HG02981 (cell line): ENCODE measurements around the gene STAB1.

Source experiments
- ATAC-seq: cut with Tn5 transposase; IDR thresholded peaks from one replicate; pipeline ENCODE4 v1.9.1; 2021; ENCODE audit warnings: mild to moderate bottlenecking, moderate library complexity; ENCODE audit not compliant: unreplicated experiment

STAB1 gene

DNA sequence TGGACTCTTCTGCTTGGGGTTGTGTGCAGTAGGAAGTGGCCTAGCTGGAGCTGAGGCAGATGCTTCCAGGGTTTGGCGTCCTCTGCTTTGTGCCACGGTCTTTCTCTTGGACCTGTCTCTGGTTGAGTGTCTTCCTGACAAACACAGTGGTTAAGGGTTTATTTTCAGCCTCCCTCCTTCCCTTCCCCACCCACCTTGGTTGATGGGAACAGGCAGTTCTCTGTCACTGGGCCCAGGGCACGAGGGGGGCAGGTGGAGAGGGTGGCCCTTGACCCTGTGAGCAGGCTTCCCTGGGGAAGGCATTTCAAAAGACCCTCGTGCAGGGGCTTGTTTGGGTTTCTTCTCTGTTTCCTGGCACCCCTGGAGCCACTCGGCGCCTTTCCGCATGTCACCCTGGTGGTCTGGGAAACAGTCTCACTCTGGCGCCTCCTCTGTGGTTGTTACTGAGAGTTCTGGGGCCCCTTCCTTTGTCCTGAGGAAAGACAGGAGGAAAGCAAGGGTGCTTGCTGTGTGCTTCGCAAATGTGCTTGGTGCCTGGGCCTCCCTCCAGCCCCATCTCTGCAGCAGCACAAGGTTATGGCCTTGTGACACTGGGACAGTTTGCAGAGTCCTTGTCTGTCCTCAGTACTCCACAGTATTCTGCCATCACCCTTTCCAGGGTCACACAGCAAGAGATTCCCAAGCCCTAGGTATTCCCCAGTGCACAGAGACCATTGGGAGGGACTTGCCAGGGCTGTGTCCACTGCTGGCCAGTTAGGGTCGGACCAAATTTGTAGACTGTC, 10.3 kb upstream of the STAB1 start:
- ATAC-seq = no peak

DNA sequence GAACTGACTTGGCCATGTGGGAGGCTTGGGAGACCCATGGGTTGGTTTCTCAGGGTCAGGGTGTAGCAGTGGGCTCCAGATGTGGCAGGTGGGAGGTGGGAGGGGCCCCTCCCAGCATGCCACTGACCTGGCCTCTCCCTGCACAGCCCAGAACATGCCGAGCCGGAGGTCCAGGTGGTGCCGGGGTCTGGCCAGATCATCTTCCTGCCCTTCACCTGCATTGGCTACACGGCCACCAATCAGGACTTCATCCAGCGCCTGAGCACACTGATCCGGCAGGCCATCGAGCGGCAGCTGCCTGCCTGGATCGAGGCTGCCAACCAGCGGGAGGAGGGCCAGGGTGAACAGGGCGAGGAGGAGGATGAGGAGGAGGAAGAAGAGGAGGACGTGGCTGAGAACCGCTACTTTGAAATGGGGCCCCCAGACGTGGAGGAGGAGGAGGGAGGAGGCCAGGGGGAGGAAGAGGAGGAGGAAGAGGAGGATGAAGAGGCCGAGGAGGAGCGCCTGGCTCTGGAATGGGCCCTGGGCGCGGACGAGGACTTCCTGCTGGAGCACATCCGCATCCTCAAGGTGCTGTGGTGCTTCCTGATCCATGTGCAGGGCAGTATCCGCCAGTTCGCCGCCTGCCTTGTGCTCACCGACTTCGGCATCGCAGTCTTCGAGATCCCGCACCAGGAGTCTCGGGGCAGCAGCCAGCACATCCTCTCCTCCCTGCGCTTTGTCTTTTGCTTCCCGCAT, 7.9 kb upstream of the STAB1 start:
- ATAC-seq = no peak

DNA sequence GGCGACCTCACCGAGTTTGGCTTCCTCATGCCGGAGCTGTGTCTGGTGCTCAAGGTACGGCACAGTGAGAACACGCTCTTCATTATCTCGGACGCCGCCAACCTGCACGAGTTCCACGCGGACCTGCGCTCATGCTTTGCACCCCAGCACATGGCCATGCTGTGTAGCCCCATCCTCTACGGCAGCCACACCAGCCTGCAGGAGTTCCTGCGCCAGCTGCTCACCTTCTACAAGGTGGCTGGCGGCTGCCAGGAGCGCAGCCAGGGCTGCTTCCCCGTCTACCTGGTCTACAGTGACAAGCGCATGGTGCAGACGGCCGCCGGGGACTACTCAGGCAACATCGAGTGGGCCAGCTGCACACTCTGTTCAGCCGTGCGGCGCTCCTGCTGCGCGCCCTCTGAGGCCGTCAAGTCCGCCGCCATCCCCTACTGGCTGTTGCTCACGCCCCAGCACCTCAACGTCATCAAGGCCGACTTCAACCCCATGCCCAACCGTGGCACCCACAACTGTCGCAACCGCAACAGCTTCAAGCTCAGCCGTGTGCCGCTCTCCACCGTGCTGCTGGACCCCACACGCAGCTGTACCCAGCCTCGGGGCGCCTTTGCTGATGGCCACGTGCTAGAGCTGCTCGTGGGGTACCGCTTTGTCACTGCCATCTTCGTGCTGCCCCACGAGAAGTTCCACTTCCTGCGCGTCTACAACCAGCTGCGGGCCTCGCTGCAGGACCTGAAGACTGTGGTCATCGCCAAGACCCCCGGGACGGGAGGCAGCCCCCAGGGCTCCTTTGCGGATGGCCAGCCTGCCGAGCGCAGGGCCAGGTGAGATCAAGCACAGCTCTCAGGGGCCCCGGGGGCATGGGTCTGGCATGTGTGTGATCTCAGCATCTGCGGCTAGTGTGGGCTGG, 7.1 kb upstream of the STAB1 start:
- no peak for ATAC-seq

DNA sequence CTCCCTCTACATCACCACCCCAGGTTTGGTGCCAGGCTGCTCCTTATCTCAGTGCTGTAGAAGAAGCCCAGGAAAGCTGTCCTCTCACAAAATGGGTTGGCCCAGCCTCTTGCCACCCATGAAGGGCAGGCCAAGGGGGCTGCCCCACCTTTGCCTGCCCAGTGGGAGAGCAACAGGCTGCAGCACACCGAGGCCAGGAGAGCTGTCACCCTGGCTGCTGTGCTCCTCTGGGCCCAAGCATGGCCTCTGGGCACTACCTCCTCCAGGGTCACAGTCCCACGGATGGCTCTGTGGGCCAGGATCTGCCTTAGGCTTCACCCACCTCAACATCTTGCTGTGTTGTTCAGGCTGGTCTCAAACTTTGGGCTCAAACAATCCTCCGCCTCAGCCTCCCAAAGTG, 6.4 kb upstream of the STAB1 start:
- ATAC-seq = no peak

DNA sequence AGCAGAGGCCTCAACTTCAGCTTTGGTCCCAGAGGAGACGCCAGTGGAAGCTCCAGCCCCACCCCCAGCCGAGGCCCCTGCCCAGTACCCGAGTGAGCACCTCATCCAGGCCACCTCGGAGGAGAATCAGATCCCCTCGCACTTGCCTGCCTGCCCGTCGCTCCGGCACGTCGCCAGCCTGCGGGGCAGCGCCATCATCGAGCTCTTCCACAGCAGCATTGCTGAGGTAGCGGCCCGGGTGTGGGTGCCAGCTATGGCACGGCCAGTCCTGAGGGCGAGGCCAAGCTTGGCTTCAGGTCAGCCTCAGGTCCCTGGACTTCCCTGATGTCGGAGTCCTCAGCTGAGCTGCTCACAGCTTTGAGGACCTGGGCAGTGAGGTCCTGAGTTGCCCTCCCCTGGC, 5.7 kb upstream of the STAB1 start:
- ATAC-seq = no peak

DNA sequence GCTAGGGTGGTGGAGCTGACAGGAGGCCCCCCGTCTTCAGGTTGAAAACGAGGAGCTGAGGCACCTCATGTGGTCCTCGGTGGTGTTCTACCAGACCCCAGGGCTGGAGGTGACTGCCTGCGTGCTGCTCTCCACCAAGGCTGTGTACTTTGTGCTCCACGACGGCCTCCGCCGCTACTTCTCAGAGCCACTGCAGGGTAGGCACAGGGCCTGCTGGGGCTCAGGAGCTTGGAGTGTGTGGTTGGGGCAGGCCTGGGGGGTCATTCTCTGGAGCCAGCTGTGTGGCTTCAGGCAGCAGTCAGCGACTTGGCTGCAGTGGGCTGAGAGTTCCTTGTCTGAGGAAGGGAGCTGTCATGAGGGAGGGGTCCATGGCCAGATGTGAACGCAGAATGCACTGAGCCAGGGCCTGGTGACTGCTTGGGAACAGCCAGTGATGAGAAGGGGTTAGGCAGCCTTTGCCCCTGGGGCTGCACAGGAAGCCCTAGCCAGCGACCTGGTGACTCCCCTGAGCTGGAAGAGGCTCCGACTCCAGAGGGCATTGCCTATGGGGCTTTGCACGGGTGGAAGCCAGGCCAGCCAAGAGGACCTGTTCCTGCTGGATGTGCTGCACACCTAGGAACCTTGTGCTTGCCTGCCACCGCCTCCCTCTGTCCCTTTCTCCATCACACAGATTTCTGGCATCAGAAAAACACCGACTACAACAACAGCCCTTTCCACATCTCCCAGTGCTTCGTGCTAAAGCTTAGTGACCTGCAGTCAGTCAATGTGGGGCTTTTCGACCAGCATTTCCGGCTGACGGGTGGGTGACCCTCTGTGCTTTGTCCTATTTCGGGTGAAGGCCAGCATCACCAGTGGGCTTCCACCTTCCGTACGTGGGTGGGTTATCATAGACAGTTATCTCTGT, 4.9 kb upstream of the STAB1 start:
- no peak for ATAC-seq

DNA sequence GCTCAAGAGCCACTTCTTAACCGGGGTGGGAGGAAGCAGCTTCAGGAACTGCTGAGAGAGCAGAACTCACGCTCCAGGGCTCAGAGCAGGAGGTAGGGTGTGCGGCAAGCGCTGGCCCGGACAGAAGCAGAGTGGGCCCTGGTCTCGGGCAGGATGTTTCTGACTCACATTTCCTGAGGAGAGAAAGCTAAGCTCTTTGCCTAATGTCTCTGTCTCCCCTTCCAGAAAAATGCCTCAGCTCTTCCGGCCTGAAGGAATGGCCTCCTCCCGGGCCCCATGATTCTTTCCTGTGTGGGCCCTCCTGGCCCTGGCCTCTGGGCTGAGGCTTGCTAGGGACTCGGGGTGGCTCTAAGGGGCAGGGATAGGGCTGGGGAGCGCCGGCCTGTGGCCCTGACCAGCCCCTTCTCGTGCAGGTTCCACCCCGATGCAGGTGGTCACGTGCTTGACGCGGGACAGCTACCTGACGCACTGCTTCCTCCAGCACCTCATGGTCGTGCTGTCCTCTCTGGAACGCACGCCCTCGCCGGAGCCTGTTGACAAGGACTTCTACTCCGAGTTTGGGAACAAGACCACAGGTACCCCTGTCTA, 4.1 kb upstream of the STAB1 start:
- ATAC-seq = no peak

DNA sequence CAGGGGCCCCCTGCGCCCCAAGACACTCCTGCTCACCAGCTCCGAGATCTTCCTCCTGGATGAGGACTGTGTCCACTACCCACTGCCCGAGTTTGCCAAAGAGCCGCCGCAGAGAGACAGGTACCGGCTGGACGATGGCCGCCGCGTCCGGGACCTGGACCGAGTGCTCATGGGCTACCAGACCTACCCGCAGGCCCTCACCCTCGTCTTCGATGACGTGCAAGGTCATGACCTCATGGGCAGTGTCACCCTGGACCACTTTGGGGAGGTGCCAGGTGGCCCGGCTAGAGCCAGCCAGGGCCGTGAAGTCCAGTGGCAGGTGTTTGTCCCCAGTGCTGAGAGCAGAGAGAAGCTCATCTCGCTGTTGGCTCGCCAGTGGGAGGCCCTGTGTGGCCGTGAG, 3.1 kb upstream of the STAB1 start:
- no peak for ATAC-seq

DNA sequence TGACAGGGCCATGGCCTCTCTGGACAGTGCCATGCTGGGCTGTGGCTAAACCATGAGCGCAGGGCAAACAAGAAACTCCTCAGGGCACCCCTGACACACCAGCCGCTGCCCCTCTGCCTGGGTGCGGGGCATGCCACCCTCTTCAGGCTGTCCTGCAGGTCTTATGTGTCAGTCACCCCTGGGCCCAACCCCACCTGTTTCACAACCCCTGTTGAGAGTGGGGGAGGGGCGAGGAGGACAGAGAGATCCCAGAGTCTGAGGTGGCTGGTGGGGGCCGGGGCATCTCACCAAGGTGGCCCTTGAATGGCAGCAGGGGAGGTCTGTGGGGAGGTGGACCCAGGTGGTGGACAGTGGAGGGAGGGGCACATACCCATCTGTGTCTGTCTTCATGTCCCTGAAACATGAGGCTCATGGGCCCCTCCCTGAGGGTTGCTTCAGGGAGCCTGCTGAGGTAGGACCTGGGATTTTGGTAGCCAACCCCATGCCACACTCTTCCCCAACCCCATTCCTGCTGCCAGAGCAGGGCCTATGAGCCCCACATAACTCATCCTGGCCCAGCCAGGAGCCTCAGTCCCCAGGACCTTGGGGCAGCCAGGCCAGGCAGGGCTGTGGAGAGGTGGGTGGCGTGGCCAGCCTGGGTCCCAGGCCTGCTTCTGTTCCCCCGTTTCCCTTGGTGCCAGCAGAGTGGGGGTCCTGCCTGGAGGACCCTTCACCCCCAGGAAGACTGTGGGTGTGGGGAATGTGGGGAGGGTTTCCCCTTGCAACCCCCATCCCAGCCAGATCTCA, 1.7 kb upstream of the STAB1 start:
- ATAC-seq = no peak

DNA sequence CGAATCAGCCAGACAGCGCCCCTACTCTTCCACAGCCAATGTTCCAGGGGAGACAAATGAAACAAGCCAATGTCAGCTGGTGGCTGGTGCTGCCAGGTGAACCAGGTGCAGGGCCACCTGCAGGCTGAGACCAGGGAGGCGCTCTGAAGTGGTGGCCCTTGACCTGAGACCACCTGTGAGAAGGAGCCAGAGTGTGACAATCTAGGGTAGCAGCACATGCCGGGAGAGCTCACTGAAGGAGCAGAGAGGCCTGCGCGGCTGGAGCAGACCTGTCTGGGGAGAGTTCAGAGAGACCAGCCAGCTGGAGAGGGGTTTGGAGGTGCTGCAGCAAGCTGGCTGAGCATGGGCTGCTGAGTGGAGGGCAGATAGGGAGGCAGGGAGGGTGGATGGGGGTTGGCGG, 693 bp upstream of the STAB1 start:
- no peak for ATAC-seq

DNA sequence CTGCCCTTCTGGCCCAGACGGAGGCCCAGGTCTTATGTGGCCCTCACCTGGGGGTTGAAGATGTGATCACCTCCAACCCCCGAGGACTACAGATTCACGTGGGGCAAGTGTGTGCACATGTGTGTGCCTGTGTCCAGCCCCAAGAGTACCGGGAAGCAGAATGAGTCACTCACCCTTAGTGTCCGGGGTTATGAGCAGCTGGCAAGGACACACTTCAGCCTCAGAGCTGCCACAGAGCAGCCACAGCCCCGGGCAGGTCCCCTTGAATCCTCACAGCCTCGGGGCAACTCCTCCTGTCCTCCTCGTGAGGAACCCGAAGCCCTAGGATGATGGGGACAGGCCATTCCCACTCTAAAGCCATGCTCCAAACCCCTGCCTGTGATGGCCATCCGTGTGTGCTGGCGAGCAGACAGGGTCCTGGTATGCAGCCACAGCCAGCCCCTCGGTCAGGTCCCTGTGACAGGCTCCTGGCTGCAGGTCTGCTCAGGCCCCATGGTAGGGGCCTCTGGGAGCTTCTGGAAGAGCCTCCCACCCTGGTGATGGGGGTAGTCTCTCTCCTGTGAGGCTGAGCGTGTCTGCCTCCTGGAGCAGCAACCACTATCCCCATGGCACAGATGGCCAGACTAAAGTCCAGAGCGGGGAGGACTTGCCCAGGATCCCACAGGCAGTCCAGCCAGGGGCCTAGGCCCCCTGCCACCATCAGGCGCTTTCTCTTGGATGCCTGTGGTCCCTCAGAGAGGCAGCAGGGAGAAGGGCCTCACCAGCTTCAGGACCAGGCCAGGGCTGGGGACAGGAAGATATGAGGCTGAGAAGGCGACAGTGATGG, 852 bp downstream of the STAB1 start:
- no peak for ATAC-seq

DNA sequence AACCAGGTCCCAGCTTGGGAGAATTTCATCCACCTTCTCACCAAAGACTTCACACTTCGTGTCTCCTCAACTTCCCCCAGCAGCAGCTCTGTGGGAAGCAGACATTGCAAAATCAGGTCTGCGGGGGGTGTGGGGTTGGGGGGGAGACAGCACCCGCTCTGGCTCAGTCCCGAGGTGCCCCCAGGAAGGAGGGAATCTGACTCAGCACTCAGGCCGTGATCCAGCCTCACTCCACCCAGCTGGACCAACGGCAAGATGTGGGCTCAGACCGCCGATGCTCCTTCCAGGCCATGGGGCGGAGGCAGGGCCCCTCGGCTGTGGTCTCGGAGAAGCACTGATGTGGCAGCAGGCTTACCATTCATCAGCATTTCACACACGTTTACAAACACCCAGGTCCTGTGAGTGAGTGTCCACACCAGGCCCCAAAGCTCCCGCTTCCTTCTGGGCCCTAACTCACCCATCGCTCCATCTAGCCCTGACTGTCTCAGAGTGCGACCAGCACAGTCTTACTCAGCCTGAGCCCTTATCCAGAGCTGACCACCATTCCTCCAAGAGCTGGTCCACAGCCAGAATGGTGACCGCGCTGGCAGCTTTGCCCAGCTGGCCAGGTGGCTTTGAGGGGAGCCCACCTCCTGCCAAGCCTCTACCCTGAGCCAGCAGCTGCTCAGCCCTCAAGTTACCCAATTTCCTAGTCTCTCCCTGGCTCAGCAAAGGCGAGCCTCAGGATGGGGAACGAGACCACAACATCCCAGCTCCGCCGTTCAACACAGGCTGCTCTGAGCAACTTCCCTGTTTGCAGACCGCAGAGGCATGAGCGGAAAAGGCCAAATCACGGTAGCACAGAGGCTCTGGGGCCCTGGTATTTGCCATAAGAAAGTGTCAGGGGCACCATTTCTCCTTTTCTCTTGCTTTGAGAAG, 3.3 kb downstream of the STAB1 start:
- ATAC-seq = no peak

DNA sequence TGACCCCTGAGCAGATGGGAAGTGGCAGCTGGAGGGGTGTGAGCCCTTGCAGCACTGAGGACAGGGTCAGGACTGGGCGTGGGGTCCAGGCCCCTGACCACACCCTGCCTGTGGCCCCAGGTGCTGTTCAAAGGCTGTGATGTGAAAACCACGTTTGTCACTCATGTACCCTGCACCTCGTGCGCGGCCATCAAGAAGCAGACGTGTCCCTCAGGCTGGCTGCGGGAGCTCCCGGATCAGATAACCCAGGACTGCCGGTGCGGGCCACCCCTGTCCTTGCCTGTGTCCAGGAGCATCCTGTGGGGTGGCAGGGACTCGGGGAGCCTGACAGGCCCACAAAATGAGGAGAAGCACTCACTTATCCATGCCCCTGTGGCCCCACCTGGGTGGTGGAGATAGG, 5.9 kb downstream of the STAB1 start:
- no peak for ATAC-seq

DNA sequence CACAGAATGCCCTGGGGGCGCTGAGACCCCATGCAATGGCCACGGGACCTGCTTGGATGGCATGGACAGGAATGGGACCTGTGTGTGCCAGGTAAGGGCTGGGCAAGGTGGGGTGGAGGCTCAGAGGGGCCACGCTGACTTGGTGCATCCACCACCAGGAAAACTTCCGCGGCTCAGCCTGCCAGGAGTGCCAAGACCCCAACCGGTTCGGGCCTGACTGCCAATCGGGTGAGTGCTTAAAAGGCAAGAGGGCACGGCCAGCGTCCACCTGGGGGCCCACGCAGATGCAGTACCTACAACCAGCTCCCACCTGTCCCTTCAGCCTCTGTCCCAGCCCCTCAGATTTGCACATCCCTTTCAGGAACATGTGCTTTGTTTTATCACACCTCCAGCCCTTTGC, 6.9 kb downstream of the STAB1 start:
- ATAC-seq = no peak

DNA sequence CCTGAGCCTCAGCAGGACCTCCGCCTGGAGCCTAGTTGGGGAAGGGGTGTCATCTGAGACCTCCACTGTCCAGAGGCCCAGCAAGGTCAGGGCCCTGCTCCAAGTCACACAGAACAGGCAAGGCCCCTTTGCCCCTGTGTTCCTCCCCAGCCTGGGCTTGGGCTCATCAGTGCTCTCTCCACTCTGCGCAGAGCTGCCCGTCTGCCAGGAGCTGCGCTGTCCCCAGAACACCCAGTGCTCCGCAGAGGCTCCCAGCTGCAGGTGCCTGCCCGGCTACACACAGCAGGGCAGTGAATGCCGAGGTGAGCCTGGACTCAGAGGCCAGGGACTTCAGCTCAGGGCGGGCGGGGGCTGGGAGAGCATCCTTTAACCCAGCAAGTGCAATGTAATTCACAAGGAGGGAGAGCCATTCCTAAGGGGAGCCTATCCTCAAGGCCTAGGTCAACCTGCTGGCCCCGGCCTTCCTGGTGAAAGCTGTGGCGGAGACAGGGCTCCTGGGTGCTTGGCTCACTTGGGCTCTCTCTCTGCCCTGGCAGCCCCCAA, 7.7 kb downstream of the STAB1 start:
- ATAC-seq = no peak

DNA sequence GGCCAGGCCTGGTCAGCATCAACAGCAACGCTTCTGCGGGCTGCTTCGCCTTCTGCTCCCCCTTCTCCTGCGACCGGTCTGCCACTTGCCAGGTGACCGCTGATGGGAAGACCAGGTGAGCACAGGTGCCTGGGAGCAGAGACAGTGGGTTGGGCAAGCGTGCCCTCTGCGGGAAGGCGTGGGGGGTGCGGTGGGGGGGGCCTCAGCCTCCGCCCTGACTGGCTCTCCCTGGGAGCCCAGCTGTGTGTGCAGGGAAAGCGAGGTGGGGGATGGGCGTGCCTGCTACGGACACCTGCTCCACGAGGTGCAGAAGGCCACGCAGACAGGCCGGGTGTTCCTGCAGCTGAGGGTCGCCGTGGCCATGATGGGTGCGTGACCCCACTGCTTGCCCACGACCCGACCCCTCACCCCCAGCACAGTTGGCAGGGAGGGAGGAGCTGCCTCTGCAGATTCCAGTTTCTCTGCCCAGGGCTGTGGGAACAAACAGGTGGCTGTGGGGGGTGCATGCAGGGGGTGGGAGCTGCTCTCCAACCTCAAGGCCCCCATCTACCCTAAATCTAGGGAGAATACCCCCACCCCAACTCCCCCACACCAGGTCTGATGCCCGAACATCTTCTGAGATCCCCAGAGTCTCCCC, 8.8 kb downstream of the STAB1 start:
- no peak for ATAC-seq

DNA sequence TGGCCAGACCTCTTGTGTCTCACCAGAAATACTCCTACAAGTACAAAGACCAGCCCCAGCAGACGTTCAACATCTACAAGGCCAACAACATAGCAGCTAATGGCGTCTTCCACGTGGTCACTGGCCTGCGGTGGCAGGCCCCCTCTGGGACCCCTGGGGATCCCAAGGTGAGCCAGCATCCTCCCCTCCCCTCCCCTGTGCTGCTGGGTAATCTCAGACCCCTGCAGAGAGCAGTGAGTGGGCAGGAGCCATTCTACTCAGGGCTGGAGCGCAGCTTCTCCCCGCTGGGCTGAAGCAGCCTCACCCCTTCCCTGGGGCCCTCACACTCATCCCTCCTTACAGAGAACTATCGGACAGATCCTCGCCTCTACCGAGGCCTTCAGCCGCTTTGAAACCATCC, 9.8 kb downstream of the STAB1 start:
- ATAC-seq = no peak
